LNCAP (cell line): Measurements from ENCODE around the gene TUBG1.

Experiments
- TF ChIP-seq, protein P1 (sequence below): fragments of 450-650 bp; IDR thresholded peaks from 2 replicates; pipeline ENCODE4 v1.5.1; 2017; ENCODE audit warnings: mild to moderate bottlenecking

TUBG1 gene

DNA sequence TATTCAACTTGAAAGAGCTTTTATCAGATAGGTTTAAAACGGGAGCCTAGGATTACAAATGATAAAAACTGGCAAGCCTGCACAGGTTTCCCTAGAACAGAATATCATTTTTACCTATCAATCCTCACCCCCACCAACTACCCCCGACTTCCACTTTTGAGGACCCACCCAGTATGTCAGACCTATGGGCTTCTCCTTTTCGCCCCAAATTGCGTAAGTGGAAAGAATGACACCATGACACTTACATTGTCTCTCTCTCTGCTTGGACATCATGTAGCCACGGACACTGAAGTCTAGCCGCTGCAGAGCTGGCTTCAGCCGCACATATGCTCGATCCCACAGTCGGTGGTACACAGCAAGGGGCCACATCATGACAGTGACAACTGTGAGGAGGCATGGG is 24.6 kb upstream of the TUBG1 start:
- TF ChIP-seq, protein P1, sequence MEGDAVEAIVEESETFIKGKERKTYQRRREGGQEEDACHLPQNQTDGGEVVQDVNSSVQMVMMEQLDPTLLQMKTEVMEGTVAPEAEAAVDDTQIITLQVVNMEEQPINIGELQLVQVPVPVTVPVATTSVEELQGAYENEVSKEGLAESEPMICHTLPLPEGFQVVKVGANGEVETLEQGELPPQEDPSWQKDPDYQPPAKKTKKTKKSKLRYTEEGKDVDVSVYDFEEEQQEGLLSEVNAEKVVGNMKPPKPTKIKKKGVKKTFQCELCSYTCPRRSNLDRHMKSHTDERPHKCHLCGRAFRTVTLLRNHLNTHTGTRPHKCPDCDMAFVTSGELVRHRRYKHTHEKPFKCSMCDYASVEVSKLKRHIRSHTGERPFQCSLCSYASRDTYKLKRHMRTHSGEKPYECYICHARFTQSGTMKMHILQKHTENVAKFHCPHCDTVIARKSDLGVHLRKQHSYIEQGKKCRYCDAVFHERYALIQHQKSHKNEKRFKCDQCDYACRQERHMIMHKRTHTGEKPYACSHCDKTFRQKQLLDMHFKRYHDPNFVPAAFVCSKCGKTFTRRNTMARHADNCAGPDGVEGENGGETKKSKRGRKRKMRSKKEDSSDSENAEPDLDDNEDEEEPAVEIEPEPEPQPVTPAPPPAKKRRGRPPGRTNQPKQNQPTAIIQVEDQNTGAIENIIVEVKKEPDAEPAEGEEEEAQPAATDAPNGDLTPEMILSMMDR: no peak

DNA sequence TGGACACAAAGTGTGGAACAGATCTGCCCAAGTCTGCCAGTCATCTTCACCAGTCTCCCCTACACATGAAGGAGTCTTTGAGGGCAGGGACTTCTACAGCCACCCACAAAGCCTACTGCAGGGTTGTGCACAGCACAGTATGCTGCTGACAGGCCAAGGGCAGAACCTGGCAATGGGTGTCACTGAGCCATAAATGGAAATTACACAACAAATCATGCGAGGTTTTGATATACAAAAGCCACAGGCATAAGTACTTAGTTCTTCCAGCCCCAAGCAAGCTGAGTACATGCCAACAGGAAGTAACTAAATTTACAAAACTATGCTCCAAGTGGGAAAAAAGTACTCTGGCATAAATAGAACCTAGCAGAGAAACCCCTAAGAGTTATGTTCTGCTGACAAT is 24.1 kb upstream of the TUBG1 start:
- TF ChIP-seq, protein P1: no peak

DNA sequence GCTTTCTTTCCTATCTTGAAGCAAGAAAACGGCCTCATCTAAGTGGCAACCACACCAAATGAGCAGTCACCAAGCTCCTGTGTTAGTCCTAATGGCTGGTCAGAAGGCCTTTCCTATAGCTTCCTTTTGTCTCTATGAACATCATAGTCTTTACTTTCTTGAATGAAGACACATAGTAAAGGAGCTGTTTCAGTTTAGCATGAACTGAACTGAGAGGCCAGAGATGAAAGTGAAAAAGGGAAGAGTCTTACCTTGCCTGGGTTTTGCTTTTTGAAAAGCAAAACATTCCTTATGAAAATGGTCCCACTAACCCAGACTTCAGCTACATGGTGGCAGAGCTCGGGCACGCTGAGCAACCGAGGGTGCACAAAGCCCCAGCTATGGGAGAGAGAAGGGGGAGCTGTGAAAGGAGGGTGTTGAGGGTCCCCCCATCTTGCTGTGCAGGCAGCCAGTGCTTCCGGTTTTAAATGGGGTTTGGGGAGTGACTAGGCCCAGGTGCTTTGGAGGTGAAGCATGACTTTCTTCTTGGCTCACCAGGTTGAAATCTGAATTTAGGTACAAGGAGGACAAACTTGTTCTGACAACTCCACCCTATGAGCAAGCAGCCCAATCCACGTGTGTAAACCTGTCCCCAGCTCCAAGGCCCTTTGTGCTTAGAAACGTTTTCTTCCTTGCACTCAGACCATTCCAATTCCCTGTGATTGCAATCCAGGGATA is 22.8 kb upstream of the TUBG1 start:
- TF ChIP-seq, protein P1: no peak

DNA sequence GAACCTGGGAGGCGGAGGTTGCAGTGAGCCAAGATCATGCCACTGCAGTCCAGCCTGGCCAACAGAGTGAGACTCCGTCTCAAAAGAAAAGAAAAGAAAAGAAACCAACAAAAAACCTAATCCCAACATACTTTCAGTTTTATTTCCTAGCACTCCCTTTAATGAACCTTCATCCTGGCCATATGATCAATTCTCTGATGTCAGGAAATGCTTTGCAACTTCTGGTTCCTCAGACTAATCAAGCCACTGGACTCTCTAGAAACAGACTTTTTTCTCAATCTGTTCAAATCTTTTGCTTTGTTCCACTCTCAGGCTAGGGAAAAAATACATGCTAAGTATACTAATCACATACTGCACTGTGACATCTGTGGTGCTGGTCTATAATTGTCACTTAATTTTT is 18.6 kb upstream of the TUBG1 start:
- TF ChIP-seq, protein P1: no peak

DNA sequence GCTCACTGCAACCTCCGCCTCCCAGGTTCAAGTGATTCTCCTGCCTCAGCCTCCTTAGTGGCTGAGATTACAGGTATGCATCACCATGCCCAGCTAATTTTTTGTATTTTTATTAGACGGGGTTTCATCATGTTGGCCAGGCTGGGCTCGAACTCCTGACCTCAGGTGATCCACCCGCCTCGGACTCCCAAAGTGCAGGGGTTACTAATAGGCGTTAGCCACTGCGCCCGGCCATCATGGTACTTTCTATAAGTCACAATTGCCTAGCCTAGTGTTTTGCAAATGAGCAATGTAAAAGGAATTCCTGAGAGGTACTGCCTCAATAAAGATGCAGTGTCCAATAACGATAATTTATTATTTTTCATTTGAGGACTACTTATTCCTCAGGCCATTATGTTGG is 18.1 kb upstream of the TUBG1 start:
- TF ChIP-seq, protein P1: no peak

DNA sequence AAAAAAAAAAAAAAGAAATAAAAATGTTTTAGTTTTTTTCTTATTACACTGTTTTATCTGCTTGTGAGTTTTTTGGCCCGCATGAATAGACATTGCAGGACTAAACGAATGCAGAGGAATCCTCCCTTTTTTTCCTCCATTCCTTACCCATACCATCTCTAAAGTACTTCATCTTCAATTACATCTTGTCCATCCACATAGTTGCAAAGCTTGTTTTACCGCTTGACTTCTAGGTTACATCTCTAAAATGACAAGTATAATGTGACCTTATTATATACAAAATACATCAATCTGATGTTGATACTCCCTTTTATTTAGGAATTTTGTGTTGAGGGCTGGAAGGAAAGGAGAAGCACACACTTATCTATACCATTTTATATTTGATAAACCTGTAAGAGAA is 13.1 kb upstream of the TUBG1 start:
- TF ChIP-seq, protein P1: no peak

DNA sequence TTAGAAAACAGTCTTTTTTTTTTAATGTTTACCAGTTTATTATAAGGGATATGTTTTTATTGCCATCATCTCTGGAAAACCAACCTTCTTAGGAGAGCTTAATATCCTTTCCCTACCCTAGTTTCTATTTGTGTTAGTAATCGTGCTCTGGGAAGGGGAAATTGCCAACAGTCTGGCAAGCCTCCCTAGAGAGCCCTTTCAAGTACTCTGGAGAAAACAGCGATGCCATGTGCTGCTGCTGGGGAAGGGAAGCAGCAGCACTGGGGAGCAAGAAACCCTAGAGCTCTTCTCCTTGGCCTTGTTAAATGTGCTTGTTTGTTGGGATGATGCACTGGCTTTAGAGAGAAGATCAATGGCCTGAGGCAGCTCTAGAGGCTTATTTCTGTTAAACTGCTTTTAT is 10.6 kb upstream of the TUBG1 start:
- TF ChIP-seq, protein P1: no peak

DNA sequence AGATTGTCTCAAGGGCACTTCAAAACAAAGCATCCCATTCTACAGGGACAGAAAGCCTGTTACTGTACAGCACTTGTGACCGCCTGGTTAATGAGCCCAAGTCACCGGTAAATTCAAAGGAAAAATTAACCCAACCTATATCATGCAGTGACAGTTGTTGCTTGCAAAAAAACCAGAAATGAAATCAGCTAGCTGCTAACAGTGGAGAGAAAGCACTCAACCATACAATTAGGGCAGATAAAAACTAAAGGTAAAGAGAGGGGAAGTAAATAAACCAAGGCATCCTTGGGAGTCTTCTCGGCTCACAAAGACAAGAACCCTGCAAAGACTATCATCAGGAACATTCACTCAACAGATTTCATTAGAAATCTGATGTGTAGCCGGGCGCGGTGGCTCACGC is 6.2 kb upstream of the TUBG1 start:
- TF ChIP-seq, protein P1: no peak
